ENCODE data around the gene CASTOR1.

Gene CASTOR1

GRCh38 chr22:30261134-30261533 is 28.2 kb downstream of the CASTOR1 start:
- DNase-seq: no peak

GRCh38 chr22:30260682-30261081 is 28.6 kb downstream of the CASTOR1 start:
- no peak for DNase-seq

DNA sequence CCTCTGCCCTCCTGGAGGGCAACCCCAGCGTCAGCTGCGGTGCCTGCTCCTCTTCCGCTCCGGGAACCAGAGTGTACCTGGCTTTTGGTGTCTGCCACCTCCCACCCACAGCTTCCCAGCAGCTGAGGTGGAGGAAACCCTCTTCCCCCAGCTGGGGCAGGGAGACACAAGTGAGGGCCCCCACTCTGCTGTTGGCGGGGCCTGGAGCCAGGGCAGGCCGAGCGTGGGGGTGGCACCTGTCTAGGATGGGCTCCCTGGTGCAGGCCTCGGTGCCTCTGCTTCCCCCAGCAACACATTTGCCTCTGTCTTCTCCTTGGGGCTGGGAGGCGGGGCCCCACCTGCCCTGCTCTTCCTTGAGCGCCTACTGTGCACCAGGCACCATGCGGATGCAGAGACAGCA is 29.0 kb downstream of the CASTOR1 start:
- no peak for DNase-seq

- DNase-seq: no peak
These were observed 35.0 kb downstream of the CASTOR1 start for GRCh38 chr22:30254314-30254713.

- DNase-seq: no peak
These were observed 36.0 kb downstream of the CASTOR1 start for GRCh38 chr22:30253205-30253852.

- no peak for DNase-seq
These were observed 36.7 kb downstream of the CASTOR1 start for GRCh38 chr22:30252411-30253204.

GRCh38 chr22:30251711-30252110 is 37.6 kb downstream of the CASTOR1 start:
- DNase-seq: peak; percentile 20

GRCh38 chr22:30250661-30251267 is 38.5 kb downstream of the CASTOR1 start:
- DNase-seq: no peak

- DNase-seq: no peak
These were observed 39.2 kb downstream of the CASTOR1 start for GRCh38 chr22:30250039-30250565.

- DNase-seq: no peak
These were observed 40.0 kb downstream of the CASTOR1 start for GRCh38 chr22:30249049-30250038.

GRCh38 chr22:30248484-30248883 is 40.8 kb downstream of the CASTOR1 start:
- DNase-seq: no peak

DNA sequence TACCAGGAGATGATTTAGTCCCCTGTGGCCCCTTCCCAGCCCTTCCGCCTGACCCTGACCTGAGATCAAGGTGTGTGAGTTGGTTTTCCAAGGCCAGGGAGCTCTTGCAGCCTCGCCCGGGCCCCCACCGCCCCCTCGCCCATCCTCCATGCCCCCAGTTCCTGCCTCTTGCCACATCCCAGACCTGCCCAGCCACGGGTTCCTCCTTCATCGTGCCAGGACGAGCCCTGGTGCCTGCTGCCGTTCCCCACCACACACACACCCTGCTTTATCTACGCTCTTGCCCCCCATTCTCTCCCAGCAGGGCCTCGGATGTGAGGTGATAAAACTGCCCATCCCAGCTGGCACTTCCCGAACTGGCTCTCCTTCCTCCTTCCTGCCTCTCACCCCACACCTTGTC is 41.3 kb downstream of the CASTOR1 start:
- DNase-seq: no peak

GRCh38 chr22:30247561-30247960 is 41.7 kb downstream of the CASTOR1 start:
- DNase-seq: no peak

DNA sequence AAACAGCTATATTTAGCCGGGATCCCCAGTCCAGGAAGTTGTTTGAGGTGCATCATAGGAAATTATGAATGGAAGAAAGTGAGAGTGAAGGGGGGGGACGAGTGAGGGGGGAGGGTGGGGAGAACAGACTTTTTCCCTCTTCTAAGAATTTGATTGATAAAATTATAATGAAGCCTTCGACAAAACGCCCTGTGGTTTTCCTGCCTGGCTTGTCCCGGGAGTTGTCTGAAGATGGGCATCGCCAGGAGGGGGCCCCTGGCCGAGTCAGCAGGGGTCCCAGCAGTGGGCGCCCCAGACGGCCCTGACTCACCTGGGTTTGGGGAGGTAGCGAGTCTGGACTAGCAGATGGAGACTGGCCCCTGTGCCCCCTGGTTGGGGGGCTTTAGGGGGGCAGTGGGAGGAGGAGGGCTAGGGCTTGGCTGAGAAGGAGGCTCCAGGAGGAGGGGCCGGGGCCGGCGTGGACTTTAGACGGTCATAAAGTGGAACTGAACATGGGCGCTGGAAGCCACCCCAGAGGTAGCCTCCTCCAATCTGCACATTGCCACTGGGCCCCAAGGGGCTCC is 42.4 kb downstream of the CASTOR1 start:
- no peak for DNase-seq

GRCh38 chr22:30245985-30246813 is 43.1 kb downstream of the CASTOR1 start, which contains the start of gene LIF:
TSS of gene LIF (minus strand) at chr22:30246759. CDS start at chr22:30246695, 64 bp downstream.
- DNase-seq: peak; percentile 58

DNA sequence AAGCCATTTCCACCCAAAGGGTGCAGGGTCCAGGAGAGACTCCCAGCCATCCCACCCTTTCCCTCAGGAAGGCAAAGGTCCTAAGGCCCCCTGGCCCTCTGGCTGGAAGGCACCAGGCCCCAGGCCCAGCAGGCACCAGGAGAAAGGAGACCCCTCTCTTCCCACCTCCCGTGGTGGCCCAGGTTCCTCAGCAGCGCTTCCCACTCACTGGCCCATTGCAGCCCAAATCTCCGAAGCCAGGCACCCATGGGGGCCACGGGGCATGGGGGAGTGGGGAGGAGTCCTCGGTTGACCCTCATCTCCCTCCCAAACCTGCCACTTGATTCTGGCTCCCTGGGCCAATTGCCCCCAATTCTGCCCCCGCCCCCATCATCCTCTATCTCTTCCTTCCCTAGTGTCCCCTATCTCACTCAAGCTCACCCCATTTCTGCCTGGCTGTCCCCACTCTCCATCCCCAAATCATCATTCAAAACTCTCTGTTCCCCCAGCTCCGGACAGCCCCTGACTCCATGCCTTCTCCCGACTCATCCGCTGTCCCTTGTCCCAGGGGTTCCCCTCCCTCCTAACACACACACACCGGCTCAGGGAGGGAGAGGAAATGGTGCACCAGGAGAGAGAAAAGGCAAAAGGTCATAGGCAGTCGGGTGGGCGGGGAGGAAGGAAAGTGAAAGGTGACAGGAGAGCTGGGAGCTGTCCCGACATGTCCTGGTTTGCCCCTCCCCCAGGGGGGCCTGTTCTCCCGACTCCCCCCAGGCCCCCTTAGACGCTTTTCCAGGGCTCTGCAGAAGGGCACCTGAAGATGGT is 43.9 kb downstream of the CASTOR1 start:
- no peak for DNase-seq

- DNase-seq: no peak
These were observed 44.7 kb downstream of the CASTOR1 start for GRCh38 chr22:30244641-30245040.

DNA sequence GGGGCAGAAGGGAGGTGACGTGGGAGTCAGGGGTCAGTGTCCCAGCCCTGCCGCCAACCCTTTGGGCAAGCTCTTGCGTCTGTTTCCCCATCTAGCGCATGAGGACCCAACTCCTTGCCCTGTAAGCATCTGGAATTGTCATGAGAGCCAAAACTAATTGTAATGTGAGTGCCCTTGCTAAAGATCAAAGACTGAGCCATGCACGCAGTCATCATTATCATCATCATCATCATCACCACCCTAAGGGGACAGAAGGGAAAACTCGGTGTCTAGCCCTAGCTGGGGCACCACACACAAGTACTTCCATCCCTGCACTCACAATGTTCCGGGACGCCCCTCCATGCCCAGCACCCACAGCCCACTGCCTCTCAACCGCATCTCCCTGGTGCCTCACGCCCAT is 45.2 kb downstream of the CASTOR1 start:
- DNase-seq: no peak

GRCh38 chr22:30243661-30244060 is 45.6 kb downstream of the CASTOR1 start:
- no peak for DNase-seq
